ENCODE results near the gene ATP6V1E1. TPM values are rescaled to one million over a fixed set of nuclear protein-coding genes. Genes with fewer than 3 reads are reported as not detected.
A peak's percentile ranks its signal among the peaks of the same experiment; 100 is the strongest.

ATP6V1E1 gene
- total and polyA plus RNA-seq, 7 donors, result 122 to 263 (median 158) TPM

DNA sequence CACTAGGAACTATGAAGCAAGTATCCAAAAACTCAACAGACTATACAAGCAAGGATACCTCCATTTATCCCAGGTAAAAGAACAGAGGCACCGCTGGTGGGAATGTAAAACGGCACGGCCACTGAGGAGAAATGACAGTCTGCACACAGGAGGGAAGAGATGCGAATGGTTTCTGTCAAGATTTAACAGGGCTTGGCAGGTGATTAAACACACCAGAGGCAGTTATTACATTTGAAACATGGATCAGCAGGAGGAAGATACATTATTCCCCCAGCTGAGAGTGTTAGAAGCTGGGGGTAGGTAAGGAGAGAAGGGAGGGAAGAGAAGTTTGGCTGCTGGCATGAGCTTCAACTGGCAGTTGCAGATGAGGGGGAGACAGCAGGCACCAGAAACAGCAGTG lies 30.2 kb downstream of the ATP6V1E1 start:
- Histone ChIP-seq H3K4me3 (no peak overlapping the region), H3K27ac (no peak overlapping the region), H3K9me3 (no peaks in the 10 kb centered on the region), H3K36me3 (ENCODE audit: insufficient read depth in 1 of 2, low read depth in 1 of 2) (peaks cover 10 to 81% of the 10 kb centered on the region in 2 donors), H3K4me1 (no peaks in the 10 kb centered on the region), H3K27me3 (ENCODE audit: insufficient read depth in 3 of 3, low read length in 2 of 3) (no peaks in the 10 kb centered on the region)
- 96 to 100% (median 96%) methylated on average over 4 of the region's 4 CpGs for WGBS, 3 donors
- ATAC-seq, result no peak
- TF ChIP-seq, protein P1, sequence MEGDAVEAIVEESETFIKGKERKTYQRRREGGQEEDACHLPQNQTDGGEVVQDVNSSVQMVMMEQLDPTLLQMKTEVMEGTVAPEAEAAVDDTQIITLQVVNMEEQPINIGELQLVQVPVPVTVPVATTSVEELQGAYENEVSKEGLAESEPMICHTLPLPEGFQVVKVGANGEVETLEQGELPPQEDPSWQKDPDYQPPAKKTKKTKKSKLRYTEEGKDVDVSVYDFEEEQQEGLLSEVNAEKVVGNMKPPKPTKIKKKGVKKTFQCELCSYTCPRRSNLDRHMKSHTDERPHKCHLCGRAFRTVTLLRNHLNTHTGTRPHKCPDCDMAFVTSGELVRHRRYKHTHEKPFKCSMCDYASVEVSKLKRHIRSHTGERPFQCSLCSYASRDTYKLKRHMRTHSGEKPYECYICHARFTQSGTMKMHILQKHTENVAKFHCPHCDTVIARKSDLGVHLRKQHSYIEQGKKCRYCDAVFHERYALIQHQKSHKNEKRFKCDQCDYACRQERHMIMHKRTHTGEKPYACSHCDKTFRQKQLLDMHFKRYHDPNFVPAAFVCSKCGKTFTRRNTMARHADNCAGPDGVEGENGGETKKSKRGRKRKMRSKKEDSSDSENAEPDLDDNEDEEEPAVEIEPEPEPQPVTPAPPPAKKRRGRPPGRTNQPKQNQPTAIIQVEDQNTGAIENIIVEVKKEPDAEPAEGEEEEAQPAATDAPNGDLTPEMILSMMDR (IDR thresholded peaks at IDR 0.05), result no peak
- intact Hi-C loops (cut with DNase I), result no loop called here
- no peak for DNase-seq

DNA sequence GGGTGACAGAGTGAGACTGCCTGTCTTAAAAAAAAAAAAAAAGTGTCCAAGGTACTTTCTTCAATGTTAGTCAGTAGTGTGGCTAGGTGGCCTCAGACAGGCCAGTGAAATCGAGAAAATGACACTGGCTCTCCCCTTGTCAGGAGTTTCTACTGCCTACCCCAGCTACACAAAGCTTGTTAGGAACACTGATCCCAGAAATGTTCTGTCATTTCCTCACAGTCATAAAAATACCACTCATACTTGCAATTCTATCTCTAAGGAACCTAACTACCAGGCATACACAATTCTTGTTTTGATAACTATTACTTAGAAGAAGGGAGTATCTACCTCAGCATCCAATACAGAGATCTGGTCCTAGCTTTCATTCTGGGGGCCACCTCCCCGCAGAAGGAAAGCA lies 31.3 kb downstream of the ATP6V1E1 start:
- Histone ChIP-seq H3K4me3 (no peak overlapping the region), H3K27me3 (ENCODE audit: insufficient read depth in 3 of 3, low read length in 2 of 3) (no peaks in the 10 kb centered on the region), H3K4me1 (no peaks in the 10 kb centered on the region), H3K36me3 (ENCODE audit: insufficient read depth in 1 of 2, low read depth in 1 of 2) (peaks cover 10 to 92% of the 10 kb centered on the region in 2 donors), H3K9me3 (no peaks in the 10 kb centered on the region), H3K27ac (no peak overlapping the region)
- intact Hi-C loops (cut with DNase I), result no loop called here
- ATAC-seq (no peak), DNase-seq (no peak)
- WGBS, 3 donors, result 93 to 95% (median 94%) methylated on average over 2 of the region's 2 CpGs
- TF ChIP-seq, protein P1 (IDR thresholded peaks at IDR 0.05), result no peak

DNA sequence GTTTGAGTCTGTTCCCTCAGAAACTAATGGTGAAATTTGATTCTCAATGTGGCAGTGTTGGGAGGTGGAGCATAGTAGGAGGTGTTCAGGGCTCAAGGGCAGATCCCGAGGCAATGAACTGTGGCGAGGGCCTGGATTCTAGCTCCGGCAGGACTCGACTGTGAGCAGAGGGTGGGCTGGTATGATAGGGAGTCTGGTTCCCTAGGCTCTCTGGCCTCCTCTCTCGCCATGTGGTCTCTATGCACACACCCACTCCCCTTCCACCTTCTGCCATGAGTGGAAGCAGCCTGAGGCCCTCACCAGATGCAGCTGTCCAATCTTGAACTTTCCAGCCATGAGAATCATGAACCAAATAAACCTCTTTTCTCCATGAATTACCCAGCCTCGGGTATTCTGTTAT lies 32.3 kb downstream of the ATP6V1E1 start:
- H3K27ac ChIP-seq, result no peak overlapping the region
- DNase-seq (no peak), ATAC-seq (peak in 1 of 4 donors; percentile 14)
- no peaks in the 10 kb centered on the region for H3K27me3 ChIP-seq (ENCODE audit: insufficient read depth in 3 of 3, low read length in 2 of 3)
- 95 to 99% (median 96%) methylated on average over 6 of the region's 6 CpGs for WGBS, 3 donors
- no peaks in the 10 kb centered on the region for H3K9me3 ChIP-seq
- peaks cover 14 to 100% of the 10 kb centered on the region in 2 donors for H3K36me3 ChIP-seq (ENCODE audit: insufficient read depth in 1 of 2, low read depth in 1 of 2)
- intact Hi-C loops (cut with DNase I), result no loop called here
- H3K4me3 ChIP-seq, result no peak overlapping the region
- TF ChIP-seq, protein P1 (IDR thresholded peaks at IDR 0.05), result no peak
- no peaks in the 10 kb centered on the region for H3K4me1 ChIP-seq

DNA sequence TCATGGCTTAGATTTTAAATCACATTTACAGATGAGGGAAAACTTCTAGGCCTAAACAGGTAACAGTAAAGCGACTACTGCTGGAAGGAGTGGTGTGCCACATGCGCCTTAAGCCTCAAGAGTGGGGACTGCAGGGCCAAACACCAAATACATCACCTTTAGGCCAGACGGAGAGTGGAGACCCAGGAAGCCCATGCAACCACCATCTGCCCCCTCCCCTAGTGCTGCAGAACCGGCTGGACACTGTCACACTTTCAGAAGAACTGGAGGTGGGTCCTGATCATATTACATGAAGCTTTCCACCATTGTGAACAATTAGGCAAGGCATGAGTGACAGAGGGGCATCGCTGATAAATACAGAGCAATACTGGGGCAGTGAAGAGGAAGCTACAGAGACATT lies 36.3 kb downstream of the ATP6V1E1 start:
- intact Hi-C loops (cut with DNase I), result no loop called here
- 76 to 83% (median 78%) methylated on average over 5 of the region's 5 CpGs for WGBS, 3 donors
- no peaks in the 10 kb centered on the region for H3K4me1 ChIP-seq
- ATAC-seq (peak in 1 of 4 donors; percentile 10), DNase-seq (no peak)
- H3K27ac ChIP-seq, result no peak overlapping the region
- H3K36me3 ChIP-seq (ENCODE audit: insufficient read depth in 1 of 2, low read depth in 1 of 2), result peaks cover 13 to 88% of the 10 kb centered on the region in 2 donors
- TF ChIP-seq, protein P1 (IDR thresholded peaks at IDR 0.05), result no peak
- H3K4me3 ChIP-seq, result no peak overlapping the region
- H3K27me3 ChIP-seq (ENCODE audit: insufficient read depth in 3 of 3, low read length in 2 of 3), result no peaks in the 10 kb centered on the region
- H3K9me3 ChIP-seq, result no peaks in the 10 kb centered on the region

DNA sequence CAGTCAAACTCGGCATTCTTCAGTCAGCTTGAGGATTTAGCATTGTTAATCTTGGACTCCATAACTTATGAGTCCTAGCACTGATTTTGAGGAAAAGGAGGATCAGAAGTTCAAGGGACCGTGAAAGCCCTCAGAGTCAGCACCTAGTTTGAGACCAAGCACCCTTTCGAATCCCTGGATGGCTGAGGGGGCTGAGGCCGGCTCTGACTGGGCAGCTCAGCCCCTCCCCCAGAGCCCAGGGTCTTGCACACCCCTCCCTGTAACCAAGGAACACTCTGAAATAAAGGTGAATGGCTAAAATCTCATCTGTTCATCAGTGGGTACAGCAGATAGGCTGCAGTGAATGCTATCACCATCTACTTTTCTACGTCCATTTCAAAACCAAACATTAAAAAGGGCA lies 38.0 kb downstream of the ATP6V1E1 start:
- 82 to 92% (median 87%) methylated on average over 5 of the region's 5 CpGs for WGBS, 3 donors
- intact Hi-C loops (cut with DNase I), result no loop called here
- TF ChIP-seq, protein P1 (IDR thresholded peaks at IDR 0.05), result no peak
- ATAC-seq (no peak), DNase-seq (no peak)
- Histone ChIP-seq H3K36me3 (ENCODE audit: insufficient read depth in 1 of 2, low read depth in 1 of 2) (peaks cover 11 to 71% of the 10 kb centered on the region in 2 donors), H3K27ac (no peak overlapping the region), H3K9me3 (no peaks in the 10 kb centered on the region), H3K4me1 (peaks cover 3% of the 10 kb centered on the region), H3K27me3 (ENCODE audit: insufficient read depth in 3 of 3, low read length in 2 of 3) (no peaks in the 10 kb centered on the region), H3K4me3 (no peak overlapping the region)

All from psoas muscle (tissue), 8 donors.